ENCODE results near the gene NFU1. TPM values are rescaled to one million over a fixed set of nuclear protein-coding genes. Genes with fewer than 3 reads are reported as not detected.

Gene NFU1
- total and polyA plus RNA-seq, 2 of the 4 experiments (the other 2 are of a cell fraction), result 24.0 to 32.4 TPM

GRCh38 chr2:69436938-69437750, at the start of gene NFU1 (continued):
- TF ChIP-seq NFE2L2 (IDR thresholded peaks at IDR 0.05; ENCODE audit: low read depth, low read length) (peak; percentile 43; the same call in 1 of the 2 replicates), RAD21 (IDR thresholded peaks at IDR 0.05; ENCODE audit: low read length) (peak; percentile 36), MAZ (IDR thresholded peaks at IDR 0.05; ENCODE audit: borderline replicate concordance, low read depth, low read length) (peak; percentile 41; the same call in 1 of the 2 replicates), POLR2A (IDR thresholded peaks at IDR 0.05; ENCODE audit: low read depth, low read length) (peak; percentile 88), CEBPB (IDR thresholded peaks at IDR 0.05; ENCODE audit: low read depth, low read length) (peak; percentile 58; the same call in 1 of the 2 replicates)

- ATAC-seq (ENCODE audit: low read depth) (no peak), DNase-seq (no peak)
- Histone ChIP-seq H4K8ac (ENCODE audit: low read depth in 2 of 2, low read length in 2 of 2) (no peak overlapping the region), H3K27me3 (ENCODE audit: control insufficient read depth, insufficient read depth, low read length) (no peaks in the 10 kb centered on the region), H2AFZ (replicated peaks; ENCODE audit: low read length, poor library complexity) (no peak overlapping the region), H3K36me3 (ENCODE audit: control insufficient read depth, insufficient read depth, low read length) (peaks cover 20% of the 10 kb centered on the region), H2AK9ac (replicated peaks; ENCODE audit: low read depth, low read length, poor library complexity) (no peak overlapping the region), H3K14ac (replicated peaks; ENCODE audit: low read depth, low read length) (no peak overlapping the region), H3K4me1 (ENCODE audit: control insufficient read depth, insufficient read depth, low read length) (no peaks in the 10 kb centered on the region), H2BK20ac (ENCODE audit: low read depth, low read length) (no peak overlapping the region), H4K5ac (ENCODE audit: low read depth, low read length) (no peak overlapping the region), H3K9me3 (ENCODE audit: control insufficient read depth, insufficient read depth, low read length) (no peaks in the 10 kb centered on the region), H3K4ac (ENCODE audit: low read depth, low read length) (no peak overlapping the region), H4K91ac (ENCODE audit: insufficient read depth, low read depth, low read length) (no peak overlapping the region), H2BK15ac (ENCODE audit: low read depth, low read length) (no peak overlapping the region), H3K9ac (ENCODE audit: low read depth, low read length) (no peak overlapping the region), H3K56ac (ENCODE audit: extremely low read depth, insufficient read depth, low read length) (no peak overlapping the region), H3K18ac (ENCODE audit: low read depth, low read length) (no peak overlapping the region), H2BK120ac (ENCODE audit: low read depth, low read length) (no peak overlapping the region), H2BK5ac (ENCODE audit: low read depth, low read length, poor library complexity, severe bottlenecking) (no peak overlapping the region), H3K4me3 (ENCODE audit: insufficient read depth, low read depth, low read length) (no peak overlapping the region), H3K23ac (ENCODE audit: low read depth, low read length) (no peak overlapping the region), H2AK5ac (ENCODE audit: low read depth, low read length) (no peak overlapping the region), H3K27ac (ENCODE audit: insufficient read depth, low read length) (no peak overlapping the region), H4K20me1 (ENCODE audit: insufficient read depth, low read length) (no peaks in the 10 kb centered on the region), H3K9me1 (ENCODE audit: insufficient read depth, low read length) (peaks cover 6% of the 10 kb centered on the region; the same call in 1 of the 2 replicates), H3K4me2 (ENCODE audit: low read depth, low read length) (no peak overlapping the region), H3K79me1 (ENCODE audit: low read depth in 1 of 2, low read length in 2 of 2) (peaks cover 10 to 21% of the 10 kb centered on the region in 2 experiments; a peak in 3 of 4 replicates)
- dilution Hi-C loops (cut with HindIII; ENCODE audit: low sequenced_read_pairs, unreplicated experiment), result no loop called here
- BruUV-seq (replicated peaks), result no TSS peak
- POLR2A ChIA-PET (ENCODE audit: unreplicated experiment), result no interaction called here
- TF ChIP-seq MXI1 (IDR thresholded peaks at IDR 0.05; ENCODE audit: borderline replicate concordance, low read depth, low read length) (no peak), USF2 (IDR thresholded peaks at IDR 0.05; ENCODE audit: low read depth, low read length) (no peak), RCOR1 (IDR thresholded peaks at IDR 0.05; ENCODE audit: insufficient replicate concordance, low read length) (no peak), CHD1 (IDR thresholded peaks at IDR 0.05; ENCODE audit: low read depth, low read length) (no peak)
- CTCF ChIA-PET, result interaction anchor here (0.7 kb wide), 1 partner anchor 203 kb away, joined by 3 read pairs; no protein-coding TSS in a partner anchor
- intact Hi-C loops (cut with micrococcal nuclease), result no loop called here
- in situ Hi-C loops (cut with MboI; ENCODE audit: low sequenced_read_pairs), result no loop called here
- WGBS, 2 experiments (ENCODE audit: extremely low coverage in 2 of 2, insufficient read length in 1 of 2), result no CpG with 5 or more reads among the region's 3 CpGs
Measured at GRCh38 chr2:69483696-69484095, 46.5 kb upstream of the NFU1 start.
